ENCODE data around the gene CNOT1.
A peak's percentile ranks its signal among the peaks of the same experiment; 100 is the strongest.

DNA sequence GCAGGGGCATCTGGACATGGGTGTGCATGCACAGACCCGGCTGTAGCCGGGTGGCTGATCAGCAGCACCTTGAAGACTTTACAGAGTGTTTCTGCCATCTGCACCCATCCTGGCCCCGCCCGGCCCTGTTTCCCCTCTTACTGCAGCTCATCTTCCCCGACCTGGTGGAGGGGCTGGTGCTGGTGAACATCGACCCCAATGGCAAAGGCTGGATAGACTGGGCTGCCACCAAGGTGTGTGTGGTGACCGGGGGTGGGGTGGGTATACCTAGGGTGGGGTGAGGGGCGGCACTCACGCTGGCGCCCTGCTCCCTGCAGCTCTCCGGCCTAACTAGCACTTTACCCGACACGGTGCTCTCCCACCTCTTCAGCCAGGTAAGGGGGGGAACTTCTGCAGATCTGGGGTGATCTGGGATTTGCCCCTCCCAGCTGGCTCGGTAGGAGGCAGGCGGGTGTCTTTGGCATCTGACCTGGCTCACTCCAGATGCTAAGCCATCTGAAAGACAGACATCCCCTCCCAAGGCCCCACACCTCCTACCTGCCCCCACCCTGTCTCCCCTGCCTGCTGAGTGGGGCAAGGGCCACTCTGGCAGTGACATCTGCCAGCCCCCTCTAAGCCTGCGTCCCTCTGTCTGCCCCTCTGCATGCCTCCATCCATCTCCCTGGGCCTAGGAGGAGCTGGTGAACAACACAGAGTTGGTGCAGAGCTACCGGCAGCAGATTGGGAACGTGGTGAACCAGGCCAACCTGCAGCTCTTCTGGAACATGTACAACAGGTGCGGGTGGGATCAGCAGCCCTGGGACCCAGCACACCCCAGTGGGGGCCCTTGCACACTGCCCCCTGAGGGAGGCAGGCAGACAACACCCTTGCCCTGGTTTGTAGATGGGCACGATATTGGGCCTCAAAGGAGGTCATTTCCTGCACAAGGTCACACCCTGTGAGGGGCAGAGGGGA is 123.1 kb downstream of the CNOT1 start:
- TF ChIP-seq, protein P1, sequence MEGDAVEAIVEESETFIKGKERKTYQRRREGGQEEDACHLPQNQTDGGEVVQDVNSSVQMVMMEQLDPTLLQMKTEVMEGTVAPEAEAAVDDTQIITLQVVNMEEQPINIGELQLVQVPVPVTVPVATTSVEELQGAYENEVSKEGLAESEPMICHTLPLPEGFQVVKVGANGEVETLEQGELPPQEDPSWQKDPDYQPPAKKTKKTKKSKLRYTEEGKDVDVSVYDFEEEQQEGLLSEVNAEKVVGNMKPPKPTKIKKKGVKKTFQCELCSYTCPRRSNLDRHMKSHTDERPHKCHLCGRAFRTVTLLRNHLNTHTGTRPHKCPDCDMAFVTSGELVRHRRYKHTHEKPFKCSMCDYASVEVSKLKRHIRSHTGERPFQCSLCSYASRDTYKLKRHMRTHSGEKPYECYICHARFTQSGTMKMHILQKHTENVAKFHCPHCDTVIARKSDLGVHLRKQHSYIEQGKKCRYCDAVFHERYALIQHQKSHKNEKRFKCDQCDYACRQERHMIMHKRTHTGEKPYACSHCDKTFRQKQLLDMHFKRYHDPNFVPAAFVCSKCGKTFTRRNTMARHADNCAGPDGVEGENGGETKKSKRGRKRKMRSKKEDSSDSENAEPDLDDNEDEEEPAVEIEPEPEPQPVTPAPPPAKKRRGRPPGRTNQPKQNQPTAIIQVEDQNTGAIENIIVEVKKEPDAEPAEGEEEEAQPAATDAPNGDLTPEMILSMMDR (IDR thresholded peaks at IDR 0.05; ENCODE audit: low read length): peak; percentile 28; the same call in 1 of the 2 replicates
- no peak for TF ChIP-seq EZH2 (IDR thresholded peaks at IDR 0.05; ENCODE audit: borderline replicate concordance, low read length)

Data from OCI-LY1 (cell line).